Parietal lobe (tissue), 2 donors: ENCODE results near the gene TCF19. TPM values are rescaled to one million over a fixed set of nuclear protein-coding genes. Genes with fewer than 3 reads are reported as not detected.

Experiments used
- small RNA-seq: library from RNA; depleted of rRNA; stranded (forward); fragments of <200 nt; gene quantifications from one replicate; pipeline ENCODE3, GENCODE V24; 2014; ENCODE audit warnings: low replicate concordance
- total RNA-seq: library from RNA; depleted of rRNA; stranded (reverse); fragments of >200 nt; gene quantifications from one replicate; pipeline ENCODE4 v1.2.3, GENCODE V29; 2014

Gene TCF19, protein sequence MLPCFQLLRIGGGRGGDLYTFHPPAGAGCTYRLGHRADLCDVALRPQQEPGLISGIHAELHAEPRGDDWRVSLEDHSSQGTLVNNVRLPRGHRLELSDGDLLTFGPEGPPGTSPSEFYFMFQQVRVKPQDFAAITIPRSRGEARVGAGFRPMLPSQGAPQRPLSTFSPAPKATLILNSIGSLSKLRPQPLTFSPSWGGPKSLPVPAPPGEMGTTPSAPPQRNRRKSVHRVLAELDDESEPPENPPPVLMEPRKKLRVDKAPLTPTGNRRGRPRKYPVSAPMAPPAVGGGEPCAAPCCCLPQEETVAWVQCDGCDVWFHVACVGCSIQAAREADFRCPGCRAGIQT
- total RNA-seq = 4.1 TPM

DNA sequence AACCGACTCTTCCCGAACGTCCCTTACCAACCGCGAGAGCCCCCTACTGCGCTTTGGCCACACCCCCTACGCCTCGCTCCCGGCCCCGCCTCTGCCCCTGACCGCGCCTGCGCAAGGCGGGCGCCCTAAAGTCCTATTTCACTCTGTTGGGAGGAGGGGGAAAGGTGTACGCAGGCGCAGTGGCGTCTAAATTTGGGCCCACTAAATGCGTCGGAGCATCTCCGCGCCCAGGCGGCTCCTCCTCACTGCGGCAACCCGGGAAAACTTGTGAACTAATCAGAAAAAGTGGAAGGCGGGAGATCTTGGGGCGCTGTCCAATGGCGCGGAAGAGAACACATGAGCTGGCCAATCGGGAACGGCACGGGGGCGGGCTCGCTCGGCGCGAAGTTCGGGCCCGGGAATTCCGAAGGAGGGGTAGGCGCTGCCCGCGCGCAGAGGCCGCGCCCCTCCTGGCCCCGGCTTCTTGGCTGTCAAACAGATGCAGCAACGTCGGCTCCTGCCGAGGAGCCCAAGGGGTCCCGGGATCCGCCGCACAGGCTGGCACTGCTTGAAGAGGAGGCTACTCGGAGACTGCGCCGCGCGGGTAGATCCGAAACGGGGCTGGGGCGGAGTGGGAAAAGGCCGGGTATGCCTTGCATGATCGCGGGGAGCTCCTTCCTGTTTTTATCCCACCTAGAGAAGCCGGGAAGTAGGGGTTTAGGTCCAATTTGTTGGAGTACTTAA is at the start of gene TCF19:
Gene TCF19 (plus strand): TSS at position 450 of the 723 bp plus-strand sequence. CDS start 881 bp downstream, outside the sequence.

DNA sequence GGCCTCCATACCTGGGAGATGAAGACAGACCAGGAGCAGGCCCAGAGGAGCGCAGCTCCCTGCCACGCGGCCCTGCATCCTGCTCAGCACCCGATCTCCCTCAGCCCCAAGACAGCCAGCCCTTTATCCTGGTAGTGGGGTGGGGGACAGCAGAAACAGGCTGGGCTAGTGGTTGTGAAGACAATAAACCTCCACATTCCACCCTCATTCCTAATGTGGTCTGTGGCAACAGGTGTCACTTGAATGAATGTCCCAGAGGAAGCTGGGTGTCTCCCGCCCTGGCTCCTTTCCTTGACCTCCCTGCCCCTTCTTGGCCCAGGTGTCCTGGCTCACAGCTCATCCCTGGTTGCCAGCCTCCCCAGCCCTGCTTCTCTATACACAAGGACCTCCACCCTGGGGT is 45.9 kb upstream of the TCF19 start, which contains the start of gene C6orf15:
Gene C6orf15 (minus strand): TSS at position 98 of the 400 bp plus-strand sequence. CDS start 20 bp downstream, at position 78.

DNA sequence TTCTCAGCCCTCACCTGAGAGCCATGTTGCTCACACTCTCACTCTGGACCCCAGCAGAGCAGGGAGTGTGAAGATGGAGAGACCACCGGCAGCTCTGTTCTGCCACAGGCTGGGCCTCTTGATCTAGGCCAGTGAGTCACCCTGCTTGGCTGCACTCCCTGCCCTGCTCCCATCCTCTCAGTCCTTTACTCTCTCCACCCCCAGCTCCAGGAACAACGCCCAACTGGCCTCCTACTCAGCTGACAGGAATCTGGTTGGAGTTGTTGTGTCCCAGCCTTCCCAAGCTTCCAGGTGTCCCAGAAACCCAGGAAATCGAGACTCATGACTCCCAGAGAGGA is 43.9 kb upstream of the TCF19 start, which contains the start of gene PSORS1C1:
Gene PSORS1C1 (plus strand): TSS at position 260 of the 338 bp plus-strand sequence. CDS start 14,833 bp downstream, outside the sequence.

DNA sequence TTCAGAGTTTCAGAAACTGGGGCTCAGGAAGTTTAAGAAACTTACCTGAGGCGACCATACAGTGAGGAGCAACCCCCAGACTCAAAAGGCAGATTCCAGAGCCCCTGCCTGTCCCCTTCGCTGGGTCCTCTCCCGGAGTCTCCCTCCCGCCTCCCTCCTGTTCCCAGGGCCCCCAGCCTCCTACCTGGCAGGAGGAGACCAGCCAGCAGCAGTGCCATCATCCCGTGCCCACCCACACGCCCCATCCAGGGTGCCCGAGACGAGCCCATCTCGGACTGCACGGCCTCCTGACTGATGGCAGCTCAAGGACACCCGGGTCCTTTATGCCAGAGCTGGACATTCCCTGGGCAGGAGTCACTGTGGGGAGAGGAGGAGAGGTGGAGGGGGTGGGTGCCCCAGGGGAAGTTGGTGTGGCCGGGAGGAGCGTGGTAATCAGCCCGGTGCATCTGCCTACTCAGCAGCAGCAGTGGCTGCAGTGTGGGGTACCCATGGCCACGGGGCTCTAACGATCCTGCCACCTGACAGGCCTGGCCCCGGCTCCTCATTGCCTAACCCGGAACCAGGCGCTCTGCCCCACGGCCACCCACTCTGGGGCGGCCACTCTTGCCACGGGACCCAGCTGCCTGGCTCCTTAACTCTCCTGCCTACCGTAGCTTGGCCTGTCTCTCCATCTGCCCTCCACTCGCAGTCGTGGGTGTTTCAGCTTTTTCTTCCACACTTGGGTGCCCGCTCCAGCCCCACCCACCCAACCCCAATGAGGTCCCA is 38.1 kb upstream of the TCF19 start, which contains the start of gene CDSN:
Gene CDSN (minus strand): TSS at position 296 of the 765 bp plus-strand sequence. CDS start 27 bp downstream, at position 269.

DNA sequence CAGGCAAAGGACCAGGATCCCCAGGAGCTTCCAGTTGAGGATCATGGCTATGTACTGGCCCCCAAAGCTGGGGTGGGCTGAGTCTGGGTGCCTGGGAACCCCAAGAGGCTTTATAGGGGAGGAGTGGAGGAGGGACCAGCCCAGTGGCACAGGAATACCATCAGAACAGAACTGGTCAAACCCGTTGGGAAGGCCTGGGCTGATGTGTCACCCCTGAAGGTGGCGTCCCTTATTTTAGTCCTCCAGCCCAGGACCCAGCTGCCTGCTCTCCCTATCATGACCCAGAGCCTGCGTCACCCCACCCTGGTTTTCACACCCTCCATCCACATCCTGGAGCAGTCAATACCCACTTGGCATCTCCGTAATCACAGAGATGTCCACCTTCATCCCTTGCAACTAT is 19.4 kb upstream of the TCF19 start, which contains the start of gene PSORS1C2:
Gene PSORS1C2 (minus strand): TSS at position 85 of the 400 bp plus-strand sequence. CDS start 40 bp downstream, at position 45.

DNA sequence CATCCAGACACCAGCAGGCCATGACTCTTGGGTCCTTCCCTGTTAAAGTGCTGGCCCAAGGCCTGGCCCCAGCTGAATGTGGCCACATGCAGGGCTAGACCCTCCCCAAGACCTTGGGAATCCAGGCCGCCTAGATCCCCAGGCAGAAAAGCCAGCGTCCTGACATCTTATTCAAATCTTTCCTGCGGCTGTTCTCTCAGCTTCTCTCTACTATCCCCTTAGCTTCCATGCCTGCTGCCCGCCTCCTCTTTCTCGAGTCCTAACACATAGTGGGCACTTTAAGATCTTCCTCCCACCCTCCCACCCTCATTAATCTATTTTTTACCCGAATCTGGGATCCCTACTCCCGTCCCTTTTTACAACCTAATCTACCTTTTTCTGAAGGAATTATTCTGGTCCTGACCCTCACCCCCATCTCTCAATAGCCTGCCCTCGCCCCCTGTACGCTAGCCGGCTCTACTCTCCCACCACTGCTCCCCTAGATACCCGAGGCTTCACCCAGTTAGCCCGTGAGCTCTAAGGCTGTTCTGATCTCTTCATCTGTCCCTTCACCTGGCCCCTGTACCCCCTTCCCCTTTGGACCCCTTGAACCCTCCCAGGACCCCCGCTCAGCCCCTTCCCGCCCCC is 763 bp upstream of the TCF19 start, which contains the start of gene CCHCR1:
Gene CCHCR1 (minus strand): TSS at position 290 of the 627 bp plus-strand sequence. CDS start 202 bp downstream, at position 88.

DNA sequence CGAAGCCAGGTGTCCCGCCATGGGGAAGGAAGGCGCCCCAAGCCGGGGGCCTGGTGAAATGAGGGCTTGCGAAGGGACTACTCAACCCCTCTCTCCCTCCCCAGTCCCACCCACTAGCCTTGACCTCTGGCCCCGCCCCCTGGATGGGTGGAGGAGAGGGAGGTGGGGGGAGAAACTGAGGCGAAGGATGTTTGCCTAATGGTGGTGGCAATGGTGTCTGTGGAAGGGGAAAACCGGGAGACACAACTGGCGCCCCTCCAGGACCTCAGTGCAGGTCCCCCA is 12.2 kb downstream of the TCF19 start, which contains the start of gene POU5F1:
Gene POU5F1 (minus strand): TSS at position 83 of the 282 bp plus-strand sequence. CDS start 62 bp downstream, at position 21.

Small RNA genes lying within 50 kb of the gene (small RNA-seq; reads per million reads assigned to genes)
- gene POLR2LP1 = not detected

Other genes starting within 250 kb of the TCF19 start
- 41.9 TPM for gene VARS2, start 244.4 kb upstream of the TCF19 start, total RNA-seq
- not detected for gene SFTA2, start 226.4 kb upstream of the TCF19 start, total RNA-seq
- gene MUCL3, start 217.6 kb upstream of the TCF19 start, total RNA-seq = not detected
- not detected for gene MUC21, start 174.9 kb upstream of the TCF19 start, total RNA-seq
- gene MUC22, start 148.1 kb upstream of the TCF19 start, total RNA-seq = not detected
- not detected for gene C6orf15, start 46.0 kb upstream of the TCF19 start, total RNA-seq
- gene PSORS1C1, start 43.8 kb upstream of the TCF19 start, total RNA-seq = not detected
- not detected for gene CDSN, start 38.1 kb upstream of the TCF19 start, total RNA-seq
- gene PSORS1C2, start 19.5 kb upstream of the TCF19 start, total RNA-seq = not detected
- 14.1 TPM for gene CCHCR1, start 787 bp upstream of the TCF19 start, total RNA-seq
- not detected for gene POU5F1, start 12.1 kb downstream of the TCF19 start, total RNA-seq
- gene HLA-C, start 113.5 kb downstream of the TCF19 start, total RNA-seq = 24.1 TPM
- gene HLA-B, start 198.6 kb downstream of the TCF19 start, total RNA-seq = 15.0 TPM
- 0.63 TPM for gene MICA, start 245.0 kb downstream of the TCF19 start, total RNA-seq